C1 segment of cervical spinal cord (tissue), 14 donors: ENCODE data around the gene NTRK3.

Experiments used
- DNase-seq, 14 donors: peaks; one replicate each; lab custom pipeline; 2025; lab: John Stamatoyannopoulos, UW

NTRK3 gene

GRCh38 chr15:88258093-88258641 lies 1.6 kb upstream of the NTRK3 start:
- DNase-seq: peak in 12 of 14 donors; percentile 14 to 77 (median 70)

GRCh38 chr15:88257311-88258092 lies 963 bp upstream of the NTRK3 start:
- DNase-seq: peak in 8 of 14 donors; percentile 17 to 71 (median 60)

- peak in 7 of 14 donors; percentile 15 to 70 (median 52) for DNase-seq
These were observed 858 bp downstream of the NTRK3 start for GRCh38 chr15:88255484-88256278.

- DNase-seq: peak in 1 of 14 donors; percentile 53
These were observed 1.5 kb downstream of the NTRK3 start for GRCh38 chr15:88255087-88255483.

GRCh38 chr15:88252441-88252840 lies 4.1 kb downstream of the NTRK3 start:
- no peak for DNase-seq

- peak in 1 of 14 donors; percentile 67 for DNase-seq
These were observed 5.7 kb downstream of the NTRK3 start for GRCh38 chr15:88250826-88251225.

- no peak for DNase-seq
These were observed 7.3 kb downstream of the NTRK3 start for GRCh38 chr15:88249220-88249619.

GRCh38 chr15:88247914-88248313 lies 8.6 kb downstream of the NTRK3 start:
- DNase-seq: peak in 4 of 14 donors; percentile 18 to 55 (median 26)

- DNase-seq: peak; percentile 14 to 81 (median 69)
These were observed 9.7 kb downstream of the NTRK3 start for GRCh38 chr15:88246666-88247446.

- DNase-seq: no peak
These were observed 10.5 kb downstream of the NTRK3 start for GRCh38 chr15:88246081-88246480.

GRCh38 chr15:88243895-88244787 lies 12.4 kb downstream of the NTRK3 start:
- DNase-seq: peak in 1 of 14 donors; percentile 10

GRCh38 chr15:88242586-88243555 lies 13.7 kb downstream of the NTRK3 start:
- DNase-seq: peak in 1 of 14 donors; percentile 40

- no peak for DNase-seq
These were observed 15.1 kb downstream of the NTRK3 start for GRCh38 chr15:88241461-88241860.

GRCh38 chr15:88241060-88241459 lies 15.5 kb downstream of the NTRK3 start:
- no peak for DNase-seq

GRCh38 chr15:88239594-88239993 lies 16.9 kb downstream of the NTRK3 start:
- no peak for DNase-seq

- DNase-seq: no peak
These were observed 17.7 kb downstream of the NTRK3 start for GRCh38 chr15:88238618-88239430.

- DNase-seq: no peak
These were observed 21.8 kb downstream of the NTRK3 start for GRCh38 chr15:88234711-88235110.

GRCh38 chr15:88233921-88234320 lies 22.6 kb downstream of the NTRK3 start:
- DNase-seq: no peak
